ENCODE measurements around the gene CARD11. TPM values are rescaled to one million over a fixed set of nuclear protein-coding genes. Genes with fewer than 3 reads are reported as not detected.

Gene CARD11
- total and polyA plus RNA-seq, 2 experiments from 2014 or later = 17.7 to 29.0 TPM

GRCh38 chr7:2903682-2904162 lies 139.9 kb downstream of the CARD11 start (continued):
- TF ChIP-seq, protein P1, sequence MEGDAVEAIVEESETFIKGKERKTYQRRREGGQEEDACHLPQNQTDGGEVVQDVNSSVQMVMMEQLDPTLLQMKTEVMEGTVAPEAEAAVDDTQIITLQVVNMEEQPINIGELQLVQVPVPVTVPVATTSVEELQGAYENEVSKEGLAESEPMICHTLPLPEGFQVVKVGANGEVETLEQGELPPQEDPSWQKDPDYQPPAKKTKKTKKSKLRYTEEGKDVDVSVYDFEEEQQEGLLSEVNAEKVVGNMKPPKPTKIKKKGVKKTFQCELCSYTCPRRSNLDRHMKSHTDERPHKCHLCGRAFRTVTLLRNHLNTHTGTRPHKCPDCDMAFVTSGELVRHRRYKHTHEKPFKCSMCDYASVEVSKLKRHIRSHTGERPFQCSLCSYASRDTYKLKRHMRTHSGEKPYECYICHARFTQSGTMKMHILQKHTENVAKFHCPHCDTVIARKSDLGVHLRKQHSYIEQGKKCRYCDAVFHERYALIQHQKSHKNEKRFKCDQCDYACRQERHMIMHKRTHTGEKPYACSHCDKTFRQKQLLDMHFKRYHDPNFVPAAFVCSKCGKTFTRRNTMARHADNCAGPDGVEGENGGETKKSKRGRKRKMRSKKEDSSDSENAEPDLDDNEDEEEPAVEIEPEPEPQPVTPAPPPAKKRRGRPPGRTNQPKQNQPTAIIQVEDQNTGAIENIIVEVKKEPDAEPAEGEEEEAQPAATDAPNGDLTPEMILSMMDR (conservative IDR thresholded peaks at IDR 0.05; ENCODE audit: low read depth in 2 of 2) = no peak
- TF ChIP-seq JUNB (IDR thresholded peaks at IDR 0.05; ENCODE audit: unreplicated experiment) (no peak), ZNF114 (CRISPR knock-in tag; IDR thresholded peaks at IDR 0.05) (no peak), STAT1 (IDR thresholded peaks at IDR 0.05; ENCODE audit: unreplicated experiment) (no peak), ETS1 (IDR thresholded peaks at IDR 0.05) (no peak), CREB1 (CRISPR knock-in tag; IDR thresholded peaks at IDR 0.05; ENCODE audit: low read depth) (no peak), EZH2 (IDR thresholded peaks at IDR 0.05; ENCODE audit: low read depth, unreplicated experiment) (no peak), ZNF331 (CRISPR knock-in tag; IDR thresholded peaks at IDR 0.05; ENCODE audit: low read depth) (no peak), EZH2phosphoT487 (IDR thresholded peaks at IDR 0.05; ENCODE audit: unreplicated experiment) (no peak)

DNA sequence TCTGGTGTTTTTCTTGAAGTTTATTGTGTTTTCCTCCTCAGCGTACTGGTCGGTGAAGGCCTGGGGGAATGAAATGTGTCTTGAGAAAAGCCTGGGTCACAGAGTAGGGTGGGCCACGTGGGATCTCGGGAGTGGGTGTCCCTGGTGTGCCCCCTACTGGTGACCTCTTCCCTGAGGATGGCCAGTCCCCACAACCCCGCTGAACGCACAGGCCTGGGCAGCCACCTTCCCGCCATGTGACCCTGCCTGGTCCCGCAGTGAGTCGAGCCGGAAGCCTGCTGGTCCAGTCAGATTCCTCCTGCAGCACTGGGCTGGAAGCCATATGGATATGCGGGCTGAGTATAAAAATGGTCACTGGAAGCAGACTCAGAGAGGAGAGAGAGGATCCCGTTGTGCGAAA lies 146.6 kb downstream of the CARD11 start:
- Histone ChIP-seq H3K27me3 (ENCODE audit: insufficient read depth) (no peaks in the 10 kb centered on the region), H4K20me1 (replicated peaks; ENCODE audit: insufficient read depth) (no peaks in the 10 kb centered on the region), H3K27ac (ENCODE audit: low read depth) (no peak overlapping the region), H3K79me2 (replicated peaks; ENCODE audit: insufficient read depth) (no peaks in the 10 kb centered on the region), H3K4me3 (no peak overlapping the region), H2AFZ (peak overlapping the region; percentile 78; the same call in 1 of the 2 replicates), H3F3A (replicated peaks; ENCODE audit: low read depth) (no peaks in the 10 kb centered on the region), H3K4me2 (no peak overlapping the region), H3K36me3 (ENCODE audit: insufficient read depth) (no peaks in the 10 kb centered on the region), H3K9me2 (ENCODE audit: insufficient read depth) (no peaks in the 10 kb centered on the region), H3K4me1 (ENCODE audit: insufficient read depth) (no peaks in the 10 kb centered on the region)
- Mint-ChIP-seq H3K9me3 (no peaks in the 10 kb centered on the region; the same call in 2 of the 3 replicates), H3K4me3 (no peak overlapping the region), H3K27me3 (ENCODE audit: insufficient read depth, low read depth, poor library complexity) (peaks cover 3% of the 10 kb centered on the region), H3K36me3 (ENCODE audit: low read depth) (no peaks in the 10 kb centered on the region), H3K4me1 (no peaks in the 10 kb centered on the region; the same call in 2 of the 3 replicates), H3K27ac (no peak overlapping the region)
- DNase-seq (ENCODE audit: low spot score) (no peak), ATAC-seq (peak; percentile 65)
- TF ChIP-seq, protein P2, sequence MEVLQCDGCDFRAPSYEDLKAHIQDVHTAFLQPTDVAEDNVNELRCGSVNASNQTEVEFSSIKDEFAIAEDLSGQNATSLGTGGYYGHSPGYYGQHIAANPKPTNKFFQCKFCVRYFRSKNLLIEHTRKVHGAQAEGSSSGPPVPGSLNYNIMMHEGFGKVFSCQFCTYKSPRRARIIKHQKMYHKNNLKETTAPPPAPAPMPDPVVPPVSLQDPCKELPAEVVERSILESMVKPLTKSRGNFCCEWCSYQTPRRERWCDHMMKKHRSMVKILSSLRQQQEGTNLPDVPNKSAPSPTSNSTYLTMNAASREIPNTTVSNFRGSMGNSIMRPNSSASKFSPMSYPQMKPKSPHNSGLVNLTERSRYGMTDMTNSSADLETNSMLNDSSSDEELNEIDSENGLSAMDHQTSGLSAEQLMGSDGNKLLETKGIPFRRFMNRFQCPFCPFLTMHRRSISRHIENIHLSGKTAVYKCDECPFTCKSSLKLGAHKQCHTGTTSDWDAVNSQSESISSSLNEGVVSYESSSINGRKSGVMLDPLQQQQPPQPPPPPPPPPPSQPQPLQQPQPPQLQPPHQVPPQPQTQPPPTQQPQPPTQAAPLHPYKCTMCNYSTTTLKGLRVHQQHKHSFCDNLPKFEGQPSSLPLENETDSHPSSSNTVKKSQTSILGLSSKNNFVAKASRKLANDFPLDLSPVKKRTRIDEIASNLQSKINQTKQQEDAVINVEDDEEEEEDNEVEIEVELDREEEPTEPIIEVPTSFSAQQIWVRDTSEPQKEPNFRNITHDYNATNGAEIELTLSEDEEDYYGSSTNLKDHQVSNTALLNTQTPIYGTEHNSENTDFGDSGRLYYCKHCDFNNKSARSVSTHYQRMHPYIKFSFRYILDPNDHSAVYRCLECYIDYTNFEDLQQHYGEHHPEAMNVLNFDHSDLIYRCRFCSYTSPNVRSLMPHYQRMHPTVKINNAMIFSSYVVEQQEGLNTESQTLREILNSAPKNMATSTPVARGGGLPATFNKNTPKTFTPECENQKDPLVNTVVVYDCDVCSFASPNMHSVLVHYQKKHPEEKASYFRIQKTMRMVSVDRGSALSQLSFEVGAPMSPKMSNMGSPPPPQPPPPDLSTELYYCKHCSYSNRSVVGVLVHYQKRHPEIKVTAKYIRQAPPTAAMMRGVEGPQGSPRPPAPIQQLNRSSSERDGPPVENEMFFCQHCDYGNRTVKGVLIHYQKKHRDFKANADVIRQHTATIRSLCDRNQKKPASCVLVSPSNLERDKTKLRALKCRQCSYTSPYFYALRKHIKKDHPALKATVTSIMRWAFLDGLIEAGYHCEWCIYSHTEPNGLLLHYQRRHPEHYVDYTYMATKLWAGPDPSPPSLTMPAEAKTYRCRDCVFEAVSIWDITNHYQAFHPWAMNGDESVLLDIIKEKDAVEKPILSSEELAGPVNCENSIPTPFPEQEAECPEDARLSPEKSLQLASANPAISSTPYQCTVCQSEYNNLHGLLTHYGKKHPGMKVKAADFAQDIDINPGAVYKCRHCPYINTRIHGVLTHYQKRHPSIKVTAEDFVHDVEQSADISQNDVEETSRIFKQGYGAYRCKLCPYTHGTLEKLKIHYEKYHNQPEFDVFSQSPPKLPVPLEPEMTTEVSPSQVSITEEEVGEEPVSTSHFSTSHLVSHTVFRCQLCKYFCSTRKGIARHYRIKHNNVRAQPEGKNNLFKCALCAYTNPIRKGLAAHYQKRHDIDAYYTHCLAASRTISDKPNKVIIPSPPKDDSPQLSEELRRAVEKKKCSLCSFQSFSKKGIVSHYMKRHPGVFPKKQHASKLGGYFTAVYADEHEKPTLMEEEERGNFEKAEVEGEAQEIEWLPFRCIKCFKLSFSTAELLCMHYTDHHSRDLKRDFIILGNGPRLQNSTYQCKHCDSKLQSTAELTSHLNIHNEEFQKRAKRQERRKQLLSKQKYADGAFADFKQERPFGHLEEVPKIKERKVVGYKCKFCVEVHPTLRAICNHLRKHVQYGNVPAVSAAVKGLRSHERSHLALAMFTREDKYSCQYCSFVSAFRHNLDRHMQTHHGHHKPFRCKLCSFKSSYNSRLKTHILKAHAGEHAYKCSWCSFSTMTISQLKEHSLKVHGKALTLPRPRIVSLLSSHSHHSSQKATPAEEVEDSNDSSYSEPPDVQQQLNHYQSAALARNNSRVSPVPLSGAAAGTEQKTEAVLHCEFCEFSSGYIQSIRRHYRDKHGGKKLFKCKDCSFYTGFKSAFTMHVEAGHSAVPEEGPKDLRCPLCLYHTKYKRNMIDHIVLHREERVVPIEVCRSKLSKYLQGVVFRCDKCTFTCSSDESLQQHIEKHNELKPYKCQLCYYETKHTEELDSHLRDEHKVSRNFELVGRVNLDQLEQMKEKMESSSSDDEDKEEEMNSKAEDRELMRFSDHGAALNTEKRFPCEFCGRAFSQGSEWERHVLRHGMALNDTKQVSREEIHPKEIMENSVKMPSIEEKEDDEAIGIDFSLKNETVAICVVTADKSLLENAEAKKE (CRISPR knock-in tag; IDR thresholded peaks at IDR 0.05) = no peak
- TF ChIP-seq, protein P1 (conservative IDR thresholded peaks at IDR 0.05; ENCODE audit: low read depth in 2 of 2) = peak; percentile 42 to 61
